LNCaP clone FGC (cell line): ENCODE measurements around the gene XK.
"Not testable (repeated sequence)": the region's sequence is repeated elsewhere in the genome, so short reads cannot be mapped to it uniquely, and the experiment has no call there.

Experiments used
- DNase-seq: peaks from one replicate; pipeline ENCODE4 v3.0.0-alpha.2; 2011; ENCODE audit warnings: low read depth
- H3K4me3 ChIP-seq: 2 replicates; pipeline ENCODE4 v1.5.1; 2011; ENCODE audit warnings: mild to moderate bottlenecking, low read depth, low read length, control low read depth
- TF ChIP-seq, protein P1 (sequence below): IDR thresholded peaks from 2 replicates; pipeline ENCODE4 v1.5.1; 2012; ENCODE audit warnings: mild to moderate bottlenecking; ENCODE audit not compliant: control insufficient read depth, insufficient read depth; ENCODE audit errors: extremely low read depth

Gene XK, protein sequence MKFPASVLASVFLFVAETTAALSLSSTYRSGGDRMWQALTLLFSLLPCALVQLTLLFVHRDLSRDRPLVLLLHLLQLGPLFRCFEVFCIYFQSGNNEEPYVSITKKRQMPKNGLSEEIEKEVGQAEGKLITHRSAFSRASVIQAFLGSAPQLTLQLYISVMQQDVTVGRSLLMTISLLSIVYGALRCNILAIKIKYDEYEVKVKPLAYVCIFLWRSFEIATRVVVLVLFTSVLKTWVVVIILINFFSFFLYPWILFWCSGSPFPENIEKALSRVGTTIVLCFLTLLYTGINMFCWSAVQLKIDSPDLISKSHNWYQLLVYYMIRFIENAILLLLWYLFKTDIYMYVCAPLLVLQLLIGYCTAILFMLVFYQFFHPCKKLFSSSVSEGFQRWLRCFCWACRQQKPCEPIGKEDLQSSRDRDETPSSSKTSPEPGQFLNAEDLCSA

DNA sequence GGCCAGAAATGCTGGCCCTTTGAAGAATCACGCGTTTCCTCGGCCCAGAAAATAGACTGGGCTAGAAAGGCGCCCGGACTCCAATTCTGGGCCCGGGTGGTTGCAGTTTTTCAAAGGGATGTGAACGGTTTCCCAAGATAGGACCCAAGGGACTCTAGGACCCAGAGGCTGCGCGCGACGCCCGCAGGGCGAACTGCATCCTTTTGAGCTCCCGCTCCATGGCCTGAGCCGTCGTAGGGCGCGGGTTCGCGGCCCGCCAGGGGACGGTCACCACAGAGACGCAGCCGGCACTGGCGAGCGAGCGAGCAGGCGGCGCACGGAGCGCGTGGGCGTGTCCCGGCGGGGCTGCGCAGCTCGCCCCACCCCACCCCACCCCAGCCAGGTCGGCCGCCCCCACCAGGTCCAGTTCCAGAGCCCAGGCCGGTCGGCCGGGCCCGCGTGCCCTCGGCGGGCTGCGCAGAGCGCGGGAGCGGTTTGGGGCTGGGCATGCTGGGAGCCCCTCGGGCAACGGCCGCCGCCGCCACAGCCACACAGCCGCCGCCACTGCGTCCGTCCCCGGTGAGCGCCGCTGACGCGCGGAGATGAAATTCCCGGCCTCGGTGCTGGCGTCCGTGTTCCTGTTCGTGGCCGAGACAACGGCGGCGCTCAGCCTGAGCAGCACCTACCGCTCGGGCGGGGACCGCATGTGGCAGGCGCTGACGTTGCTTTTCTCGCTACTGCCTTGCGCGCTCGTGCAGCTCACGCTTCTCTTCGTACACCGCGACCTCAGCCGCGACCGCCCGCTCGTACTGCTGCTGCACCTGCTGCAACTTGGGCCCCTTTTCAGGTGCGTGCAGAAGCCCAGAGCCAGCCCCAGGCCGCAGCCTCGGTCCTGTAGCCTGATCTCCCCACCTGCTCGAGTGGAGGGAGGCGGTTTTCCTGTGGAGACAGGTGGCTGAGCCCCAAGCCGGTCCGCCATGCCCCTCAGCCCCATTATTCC, at the start of gene XK:
TSS of gene XK (plus strand) at position 411 of the 979 bp plus-strand sequence. CDS start at position 582, 171 bp downstream.
- DNase-seq, result no peak
- H3K4me3 ChIP-seq, result no peak within 1 kb of the TSS
- TF ChIP-seq, protein P1, sequence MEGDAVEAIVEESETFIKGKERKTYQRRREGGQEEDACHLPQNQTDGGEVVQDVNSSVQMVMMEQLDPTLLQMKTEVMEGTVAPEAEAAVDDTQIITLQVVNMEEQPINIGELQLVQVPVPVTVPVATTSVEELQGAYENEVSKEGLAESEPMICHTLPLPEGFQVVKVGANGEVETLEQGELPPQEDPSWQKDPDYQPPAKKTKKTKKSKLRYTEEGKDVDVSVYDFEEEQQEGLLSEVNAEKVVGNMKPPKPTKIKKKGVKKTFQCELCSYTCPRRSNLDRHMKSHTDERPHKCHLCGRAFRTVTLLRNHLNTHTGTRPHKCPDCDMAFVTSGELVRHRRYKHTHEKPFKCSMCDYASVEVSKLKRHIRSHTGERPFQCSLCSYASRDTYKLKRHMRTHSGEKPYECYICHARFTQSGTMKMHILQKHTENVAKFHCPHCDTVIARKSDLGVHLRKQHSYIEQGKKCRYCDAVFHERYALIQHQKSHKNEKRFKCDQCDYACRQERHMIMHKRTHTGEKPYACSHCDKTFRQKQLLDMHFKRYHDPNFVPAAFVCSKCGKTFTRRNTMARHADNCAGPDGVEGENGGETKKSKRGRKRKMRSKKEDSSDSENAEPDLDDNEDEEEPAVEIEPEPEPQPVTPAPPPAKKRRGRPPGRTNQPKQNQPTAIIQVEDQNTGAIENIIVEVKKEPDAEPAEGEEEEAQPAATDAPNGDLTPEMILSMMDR, result no peak

DNA sequence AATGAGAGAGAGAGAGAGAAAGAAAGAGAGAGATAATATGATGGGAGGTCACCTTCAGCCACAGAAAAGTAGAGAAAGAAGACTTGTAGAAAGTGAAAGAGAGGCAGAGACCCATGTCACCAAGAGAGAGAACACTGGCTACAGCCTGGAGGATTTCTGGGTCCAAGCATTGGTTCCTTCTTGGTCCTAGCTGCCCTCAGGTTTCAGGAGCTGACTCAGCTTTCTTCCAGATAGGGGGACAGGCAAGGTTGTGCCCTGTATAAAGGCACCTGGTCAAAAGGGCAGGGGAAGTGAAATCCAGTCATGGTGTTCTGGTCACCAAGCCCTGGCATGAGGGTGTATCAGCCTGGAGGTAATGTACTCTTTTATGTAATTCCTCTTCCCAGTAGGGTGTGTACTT, 47.5 kb upstream of the XK start:
- TF ChIP-seq, protein P1, result no peak
- H3K4me3 ChIP-seq, result no peak overlapping the region
- no peak for DNase-seq

DNA sequence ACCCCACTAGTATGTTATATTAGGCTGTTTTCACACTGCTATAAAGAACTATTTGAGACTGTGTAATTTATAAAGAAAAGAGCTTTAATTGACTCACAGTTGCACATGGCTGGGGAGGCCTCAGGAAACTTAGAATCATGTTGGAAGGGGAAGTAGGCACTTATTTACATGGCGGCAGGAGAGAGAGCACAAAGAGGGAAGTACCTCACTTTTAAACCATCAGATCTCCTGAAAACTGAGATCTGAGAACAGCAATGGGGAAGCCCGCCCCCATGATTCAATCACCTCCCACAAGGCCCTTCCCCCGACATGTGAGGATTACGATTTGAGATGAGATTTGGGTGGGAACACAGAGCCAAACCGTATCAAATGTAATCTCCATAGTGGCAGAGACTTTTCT, 45.4 kb upstream of the XK start:
- no peak overlapping the region for H3K4me3 ChIP-seq
- TF ChIP-seq, protein P1, result no peak
- DNase-seq, result no peak

DNA sequence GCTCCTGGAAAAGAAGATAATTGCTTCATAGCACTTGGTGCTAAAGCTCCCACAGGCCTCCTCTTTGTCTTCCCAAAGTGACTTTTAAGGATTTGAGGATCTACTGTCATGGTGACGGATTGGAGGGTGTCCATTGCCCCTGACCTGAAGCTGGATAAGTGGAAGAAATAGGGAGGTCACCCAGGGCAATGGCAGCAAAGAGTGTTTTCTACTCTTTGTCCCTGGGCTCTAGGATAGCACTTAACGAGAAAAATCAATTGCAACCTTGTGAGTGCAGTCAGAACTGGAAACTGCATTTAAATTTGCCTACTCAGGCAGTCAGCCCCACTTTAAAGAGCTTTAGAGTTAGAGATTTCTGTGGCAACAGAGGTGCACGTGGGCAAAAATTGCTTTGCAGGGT, 43.7 kb upstream of the XK start:
- no peak for DNase-seq
- TF ChIP-seq, protein P1, result no peak
- no peak overlapping the region for H3K4me3 ChIP-seq

DNA sequence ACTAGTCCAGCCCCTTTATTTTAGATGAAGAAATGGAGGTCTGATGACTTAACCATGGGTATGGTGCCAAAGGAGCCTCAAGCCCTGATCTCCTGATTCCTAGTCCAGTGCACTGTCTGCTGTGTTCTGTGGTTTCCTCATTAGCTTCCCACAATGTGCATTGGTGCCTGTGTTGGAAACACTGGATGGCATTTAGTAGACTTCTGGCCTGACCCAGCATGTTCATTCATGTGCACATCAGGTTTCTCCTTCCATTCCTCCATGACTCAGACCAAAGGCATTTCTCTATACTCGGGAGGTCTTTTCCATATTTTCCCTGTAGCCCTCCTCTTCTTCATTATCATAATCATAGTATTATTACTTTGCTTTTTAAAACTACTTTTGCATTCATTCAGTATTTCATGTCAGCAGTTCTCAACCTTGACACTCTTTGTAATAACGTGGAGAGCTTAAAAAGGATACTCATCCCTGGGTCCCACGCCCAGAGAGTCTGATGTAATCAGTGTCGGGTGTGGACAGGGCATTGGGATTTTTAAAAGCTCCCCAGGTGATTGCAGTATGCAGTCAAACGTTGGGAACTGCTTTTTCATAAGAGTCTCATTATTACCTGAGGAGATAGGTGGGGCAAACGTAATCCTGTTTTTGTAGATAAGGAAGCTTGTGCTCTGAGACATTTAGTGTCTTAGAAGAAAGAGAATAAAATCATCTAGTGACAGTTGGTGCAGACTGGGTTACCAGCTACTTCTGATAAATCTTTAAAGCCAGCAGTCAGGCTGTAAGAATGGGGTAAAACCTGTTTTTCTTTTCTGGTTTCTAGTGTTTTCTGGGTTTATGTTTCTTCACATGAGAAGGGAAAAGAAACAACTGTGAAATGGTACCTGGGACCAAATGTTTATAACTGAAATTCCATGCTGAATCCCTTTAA, 40.9 kb upstream of the XK start:
- DNase-seq, result no peak
- no peak overlapping the region for H3K4me3 ChIP-seq
- TF ChIP-seq, protein P1, result no peak

DNA sequence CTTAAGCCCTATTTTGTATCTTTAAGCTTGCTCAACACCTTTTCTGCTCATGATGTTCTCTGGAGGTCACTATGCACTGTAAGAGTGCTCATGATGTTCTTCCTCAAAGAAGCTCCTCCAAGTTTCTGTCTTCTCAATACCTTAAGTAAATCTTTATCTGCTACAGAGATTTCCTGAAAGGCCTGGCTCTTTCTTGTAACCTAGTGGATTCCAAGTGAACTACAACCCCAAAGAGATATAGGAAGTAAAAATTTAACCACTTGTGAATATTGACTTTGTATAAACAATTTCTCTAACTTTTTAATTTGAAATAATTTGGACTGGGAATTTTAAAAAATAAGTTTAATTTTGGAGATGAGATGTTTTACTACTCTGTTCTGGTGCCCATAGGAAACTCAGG, 39.3 kb upstream of the XK start:
- TF ChIP-seq, protein P1, result no peak
- no peak overlapping the region for H3K4me3 ChIP-seq
- DNase-seq, result no peak

DNA sequence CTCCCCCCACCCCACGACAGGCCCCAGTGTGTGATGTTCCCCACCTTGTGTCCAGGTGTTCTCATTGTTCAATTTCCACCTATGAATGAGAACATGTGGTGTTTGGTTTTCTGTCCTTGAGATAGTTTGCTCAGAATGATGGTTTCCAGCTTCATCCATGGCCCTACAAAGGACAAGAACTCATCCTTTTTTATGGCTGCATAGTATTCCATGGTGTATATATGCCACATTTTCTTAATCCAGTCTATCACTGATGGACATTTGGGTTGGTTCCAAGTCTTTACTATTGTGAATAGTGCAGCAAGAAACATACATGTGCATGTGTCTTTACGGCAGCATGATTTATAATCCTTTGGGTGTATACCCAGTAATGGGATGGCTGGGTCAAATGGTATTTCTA, 34.7 kb upstream of the XK start:
- H3K4me3 ChIP-seq, DNase-seq: not testable (repeated sequence)
